Measurements from ENCODE around the gene ABCC1. TPM values are rescaled to one million over a fixed set of nuclear protein-coding genes. Genes with fewer than 3 reads are reported as not detected.

The ABCC1 gene
- total RNA-seq, 2 experiments from 2014 or later = 42.9 to 44.8 TPM

DNA sequence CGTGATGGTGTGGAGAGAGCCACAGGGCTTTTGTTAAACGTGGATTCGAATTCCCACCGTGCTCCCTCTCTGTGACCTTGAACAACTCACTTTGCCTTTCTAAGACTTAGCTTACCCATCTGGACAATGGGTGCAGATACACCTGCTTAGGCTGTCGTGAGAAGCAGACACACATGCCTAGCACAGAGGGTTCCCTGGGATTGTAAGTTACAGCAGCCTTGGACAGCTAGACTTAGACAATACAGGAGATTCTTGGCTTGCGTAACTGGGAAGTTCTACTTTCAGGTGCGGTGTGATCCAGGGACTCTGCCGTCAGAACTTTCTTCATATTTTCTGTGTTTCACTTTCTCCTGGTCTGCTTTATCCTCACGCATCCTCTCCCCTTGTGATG lies 127.0 kb downstream of the ABCC1 start:
- H3K27me3 Mint-ChIP-seq = no peaks in the 10 kb centered on the region

DNA sequence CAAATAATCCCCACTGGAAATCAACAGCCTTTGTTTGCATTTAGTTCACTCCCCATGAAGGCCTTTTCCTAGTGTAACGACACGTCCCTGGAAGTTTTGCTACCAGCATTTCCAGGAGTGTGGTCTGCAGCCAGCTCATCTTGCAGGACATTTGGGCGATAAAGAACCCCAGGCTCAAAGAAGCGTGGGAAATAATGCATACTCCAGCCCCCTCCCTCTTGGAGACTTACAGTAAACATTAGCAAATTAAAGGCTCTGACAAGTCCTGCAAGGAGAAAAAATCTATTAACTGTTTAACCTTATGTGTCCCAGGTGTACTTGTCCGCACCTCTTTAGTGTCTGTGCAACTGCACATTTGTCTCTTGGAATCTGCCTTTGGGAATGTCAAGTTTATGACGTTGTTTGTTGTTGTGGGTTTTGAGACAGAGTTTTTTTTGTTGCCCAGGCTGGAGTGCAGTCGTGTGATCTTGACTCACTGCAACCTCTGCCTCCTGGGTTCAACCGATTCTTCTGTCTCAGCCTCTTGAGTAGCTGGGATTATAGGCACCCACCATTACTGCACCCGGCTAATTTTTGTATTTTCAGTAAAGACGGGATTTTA lies 131.1 kb downstream of the ABCC1 start:
- intact Hi-C loops (cut with DNase I, micrococcal nuclease) = no loop called here
- H3K36me3 Mint-ChIP-seq (ENCODE audit: low read depth) = peaks cover 94% of the 10 kb centered on the region
- TF ChIP-seq, protein P1, sequence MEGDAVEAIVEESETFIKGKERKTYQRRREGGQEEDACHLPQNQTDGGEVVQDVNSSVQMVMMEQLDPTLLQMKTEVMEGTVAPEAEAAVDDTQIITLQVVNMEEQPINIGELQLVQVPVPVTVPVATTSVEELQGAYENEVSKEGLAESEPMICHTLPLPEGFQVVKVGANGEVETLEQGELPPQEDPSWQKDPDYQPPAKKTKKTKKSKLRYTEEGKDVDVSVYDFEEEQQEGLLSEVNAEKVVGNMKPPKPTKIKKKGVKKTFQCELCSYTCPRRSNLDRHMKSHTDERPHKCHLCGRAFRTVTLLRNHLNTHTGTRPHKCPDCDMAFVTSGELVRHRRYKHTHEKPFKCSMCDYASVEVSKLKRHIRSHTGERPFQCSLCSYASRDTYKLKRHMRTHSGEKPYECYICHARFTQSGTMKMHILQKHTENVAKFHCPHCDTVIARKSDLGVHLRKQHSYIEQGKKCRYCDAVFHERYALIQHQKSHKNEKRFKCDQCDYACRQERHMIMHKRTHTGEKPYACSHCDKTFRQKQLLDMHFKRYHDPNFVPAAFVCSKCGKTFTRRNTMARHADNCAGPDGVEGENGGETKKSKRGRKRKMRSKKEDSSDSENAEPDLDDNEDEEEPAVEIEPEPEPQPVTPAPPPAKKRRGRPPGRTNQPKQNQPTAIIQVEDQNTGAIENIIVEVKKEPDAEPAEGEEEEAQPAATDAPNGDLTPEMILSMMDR (IDR thresholded peaks at IDR 0.05) = no peak
- DNase-seq (no peak), ATAC-seq (ENCODE audit: poor library complexity) (no peak)
- Histone ChIP-seq H3K27me3 (ENCODE audit: control insufficient read depth in 1 of 2, insufficient read depth in 2 of 2, low read length in 2 of 2) (no peaks in the 10 kb centered on the region), H3K9me3 (ENCODE audit: control insufficient read depth in 1 of 2, insufficient read depth in 1 of 2, low read length in 2 of 2) (peaks cover 0 to 7% of the 10 kb centered on the region in 2 experiments), H3K4me1 (ENCODE audit: insufficient read depth, low read length) (peaks cover under 1% of the 10 kb centered on the region), H3K4me3 (ENCODE audit: low read length) (no peak overlapping the region), H3K36me3 (ENCODE audit: insufficient read depth, low read length) (peaks cover 79% of the 10 kb centered on the region), H3K27ac (ENCODE audit: low read depth in 1 of 2, low read length in 2 of 2) (no peak overlapping the region)
- no peak overlapping the region for H3K27ac Mint-ChIP-seq
- H3K4me1 Mint-ChIP-seq (ENCODE audit: low read depth) = no peaks in the 10 kb centered on the region
- ChIA-PET CTCF (no interaction called here), POLR2A (no interaction called here)
- H3K27me3 Mint-ChIP-seq = no peaks in the 10 kb centered on the region
- H3K9me3 Mint-ChIP-seq = no peaks in the 10 kb centered on the region
- no peak overlapping the region for H3K4me3 Mint-ChIP-seq

More for the DNA sequence above, 127.0 kb downstream of the ABCC1 start:
- DNase-seq (peak in 2 of 14 experiments; percentile 36 to 38), ATAC-seq (ENCODE audit: poor library complexity) (no peak)
- H3K36me3 Mint-ChIP-seq (ENCODE audit: low read depth) = peaks cover 92% of the 10 kb centered on the region
- intact Hi-C loops (cut with DNase I, micrococcal nuclease) = no loop called here
- H3K4me3 Mint-ChIP-seq = no peak overlapping the region
- no peak overlapping the region for H3K27ac ChIP-seq (ENCODE audit: low read depth in 1 of 2, low read length in 2 of 2)
- no peaks in the 10 kb centered on the region for H3K9me3 Mint-ChIP-seq
- TF ChIP-seq, protein P1 (IDR thresholded peaks at IDR 0.05) = no peak
- peaks cover 18% of the 10 kb centered on the region for H3K4me1 ChIP-seq (ENCODE audit: insufficient read depth, low read length)
- peaks cover 74% of the 10 kb centered on the region for H3K36me3 ChIP-seq (ENCODE audit: insufficient read depth, low read length)
- H3K27ac Mint-ChIP-seq = no peak overlapping the region
- peaks cover 4% of the 10 kb centered on the region for H3K4me1 Mint-ChIP-seq (ENCODE audit: low read depth)
- H3K27me3 ChIP-seq (ENCODE audit: control insufficient read depth in 1 of 2, insufficient read depth in 2 of 2, low read length in 2 of 2) = no peaks in the 10 kb centered on the region
- ChIA-PET CTCF (no interaction called here), POLR2A (no interaction called here)
- H3K4me3 ChIP-seq (ENCODE audit: low read length) = no peak overlapping the region
- no peaks in the 10 kb centered on the region for H3K9me3 ChIP-seq (ENCODE audit: control insufficient read depth in 1 of 2, insufficient read depth in 1 of 2, low read length in 2 of 2)

DNA sequence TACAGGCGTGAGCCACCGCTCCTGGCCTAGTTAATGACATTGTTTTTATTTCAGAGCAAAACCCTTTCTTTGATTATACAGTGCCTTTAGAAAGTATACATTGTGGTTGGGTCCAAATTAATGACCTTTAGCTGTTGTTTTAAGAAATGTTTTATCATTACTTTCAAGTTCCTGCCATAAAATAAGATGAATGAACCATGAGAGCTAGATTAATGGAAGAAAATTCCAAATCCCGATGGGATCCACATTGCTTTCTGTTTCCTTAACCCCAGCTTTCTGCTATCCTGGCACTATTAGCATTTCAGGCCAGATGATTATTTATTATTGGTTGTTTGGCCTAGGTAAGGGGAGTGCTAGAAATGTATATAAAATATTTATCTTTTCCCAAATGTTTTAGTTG lies 131.7 kb downstream of the ABCC1 start:
- H3K9me3 Mint-ChIP-seq = no peaks in the 10 kb centered on the region
- Histone ChIP-seq H3K27me3 (ENCODE audit: control insufficient read depth in 1 of 2, insufficient read depth in 2 of 2, low read length in 2 of 2) (no peaks in the 10 kb centered on the region), H3K4me1 (ENCODE audit: insufficient read depth, low read length) (no peaks in the 10 kb centered on the region), H3K27ac (ENCODE audit: low read depth in 1 of 2, low read length in 2 of 2) (no peak overlapping the region), H3K4me3 (ENCODE audit: low read length) (no peak overlapping the region), H3K36me3 (ENCODE audit: insufficient read depth, low read length) (peaks cover 79% of the 10 kb centered on the region), H3K9me3 (ENCODE audit: control insufficient read depth in 1 of 2, insufficient read depth in 1 of 2, low read length in 2 of 2) (peaks cover 0 to 7% of the 10 kb centered on the region in 2 experiments)
- H3K27me3 Mint-ChIP-seq = no peaks in the 10 kb centered on the region
- H3K27ac Mint-ChIP-seq = no peak overlapping the region
- no peaks in the 10 kb centered on the region for H3K4me1 Mint-ChIP-seq (ENCODE audit: low read depth)
- CTCF ChIA-PET = no interaction called here
- TF ChIP-seq, protein P1 (IDR thresholded peaks at IDR 0.05) = no peak
- no peak overlapping the region for H3K4me3 Mint-ChIP-seq
- DNase-seq (no peak), ATAC-seq (ENCODE audit: poor library complexity) (no peak)
- intact Hi-C loops (cut with DNase I, micrococcal nuclease) = no loop called here
- H3K36me3 Mint-ChIP-seq (ENCODE audit: low read depth) = peaks cover 94% of the 10 kb centered on the region
- POLR2A ChIA-PET = no interaction called here

Measured in CD4-positive, alpha-beta T cell (primary cell).